Measurements from ENCODE around the gene SEL1L. TPM values are rescaled to one million over a fixed set of nuclear protein-coding genes. Genes with fewer than 3 reads are reported as not detected.

The SEL1L gene
- total RNA-seq, 2 experiments from 2014 or later, result 58.3 to 185 TPM

GRCh38 chr14:81452341-81453133 is 81.1 kb downstream of the SEL1L start:
- no peak for TF ChIP-seq CTCF (conservative IDR thresholded peaks at IDR 0.05; ENCODE audit: low read length)
- Histone ChIP-seq H3K36me3 (ENCODE audit: insufficient read depth, low read length) (no peaks in the 10 kb centered on the region), H3K9me2 (ENCODE audit: insufficient read depth, low read length) (no peaks in the 10 kb centered on the region), H2AFZ (ENCODE audit: low read length) (peak overlapping the region; percentile 82; the same call in 1 of the 2 replicates), H4K20me1 (ENCODE audit: insufficient read depth, low read length) (no peaks in the 10 kb centered on the region), H3K79me2 (ENCODE audit: insufficient read depth, low read depth, low read length) (no peaks in the 10 kb centered on the region), H3K27ac (ENCODE audit: low read depth, low read length, poor library complexity, severe bottlenecking) (no peak overlapping the region), H3K4me1 (ENCODE audit: insufficient read depth, low read length, poor library complexity, severe bottlenecking) (peaks cover 22% of the 10 kb centered on the region), H3K4me3 (ENCODE audit: low read depth, low read length, poor library complexity, severe bottlenecking) (no peak overlapping the region), H3K9me3 (ENCODE audit: low read length) (no peaks in the 10 kb centered on the region), H3K4me2 (ENCODE audit: low read length) (peak overlapping the region; percentile 41; the same call in 1 of the 2 replicates)
- intact Hi-C loops (cut with micrococcal nuclease; ENCODE audit: unreplicated experiment), result loop anchor here (1.0 kb wide), 1 partner anchor 183 kb away; no protein-coding TSS in a partner anchor
- ChIA-PET POLR2A (interaction anchor here (0.7 to 1.5 kb wide), 5 partner anchors 8 to 233 kb away, joined by 3 to 4 read pairs (median 3); no protein-coding TSS in a partner anchor), CTCF (ENCODE audit: unreplicated experiment) (interaction anchor here (1.2 kb wide), 1 partner anchor 181 kb away, joined by 4 read pairs; no protein-coding TSS in a partner anchor)
- no peak for DNase-seq (ENCODE audit: low spot score)
- BruUV-seq (replicated peaks), result no TSS peak

- Histone ChIP-seq H3K9me2 (ENCODE audit: insufficient read depth, low read length) (no peaks in the 10 kb centered on the region), H3K4me2 (ENCODE audit: low read length) (no peak overlapping the region), H3K36me3 (ENCODE audit: insufficient read depth, low read length) (no peaks in the 10 kb centered on the region), H3K79me2 (ENCODE audit: insufficient read depth, low read depth, low read length) (no peaks in the 10 kb centered on the region), H3K4me1 (ENCODE audit: insufficient read depth, low read length, poor library complexity, severe bottlenecking) (peaks cover 22% of the 10 kb centered on the region), H4K20me1 (ENCODE audit: insufficient read depth, low read length) (no peaks in the 10 kb centered on the region), H3K9me3 (ENCODE audit: low read length) (no peaks in the 10 kb centered on the region), H3K4me3 (ENCODE audit: low read depth, low read length, poor library complexity, severe bottlenecking) (no peak overlapping the region), H2AFZ (ENCODE audit: low read length) (no peak overlapping the region), H3K27ac (ENCODE audit: low read depth, low read length, poor library complexity, severe bottlenecking) (no peak overlapping the region)
- CTCF ChIA-PET (ENCODE audit: unreplicated experiment), result interaction anchor here (1.2 kb wide), 1 partner anchor 181 kb away, joined by 3 read pairs; no protein-coding TSS in a partner anchor
- TF ChIP-seq EZH2phosphoT487 (IDR thresholded peaks at IDR 0.05; ENCODE audit: borderline replicate concordance, low read depth, low read length), result no peak
- TF ChIP-seq CTCF (conservative IDR thresholded peaks at IDR 0.05; ENCODE audit: low read length), result no peak
- DNase-seq (ENCODE audit: low spot score), result no peak
- intact Hi-C loops (cut with micrococcal nuclease; ENCODE audit: unreplicated experiment), result no loop called here
- POLR2A ChIA-PET, result interaction anchor here (0.6 kb wide), 1 partner anchor 140 kb away, joined by 3 read pairs; no protein-coding TSS in a partner anchor
- no TSS peak for BruUV-seq (replicated peaks)
These were observed 82.7 kb downstream of the SEL1L start for GRCh38 chr14:81450976-81451375.

- BruUV-seq (replicated peaks), result no TSS peak
- DNase-seq (ENCODE audit: low spot score), result no peak
- H3K4me3 ChIP-seq (ENCODE audit: low read depth, low read length, poor library complexity, severe bottlenecking), result no peak overlapping the region
- no peaks in the 10 kb centered on the region for H3K36me3 ChIP-seq (ENCODE audit: insufficient read depth, low read length)
- intact Hi-C loops (cut with micrococcal nuclease; ENCODE audit: unreplicated experiment), result no loop called here
- no peak overlapping the region for H2AFZ ChIP-seq (ENCODE audit: low read length)
- peaks cover 15% of the 10 kb centered on the region for H3K4me1 ChIP-seq (ENCODE audit: insufficient read depth, low read length, poor library complexity, severe bottlenecking)
- no peaks in the 10 kb centered on the region for H4K20me1 ChIP-seq (ENCODE audit: insufficient read depth, low read length)
- no peak overlapping the region for H3K27ac ChIP-seq (ENCODE audit: low read depth, low read length, poor library complexity, severe bottlenecking)
- ChIA-PET POLR2A (interaction anchor here (1.1 kb wide), 1 partner anchor 60 kb away, joined by 7 read pairs; no protein-coding TSS in a partner anchor), CTCF (ENCODE audit: unreplicated experiment) (interaction anchor here (1.2 kb wide), 1 partner anchor 180 kb away, joined by 3 read pairs; no protein-coding TSS in a partner anchor)
- no peaks in the 10 kb centered on the region for H3K9me3 ChIP-seq (ENCODE audit: low read length)
- H3K79me2 ChIP-seq (ENCODE audit: insufficient read depth, low read depth, low read length), result no peaks in the 10 kb centered on the region
- H3K9me2 ChIP-seq (ENCODE audit: insufficient read depth, low read length), result no peaks in the 10 kb centered on the region
- TF ChIP-seq EZH2phosphoT487 (IDR thresholded peaks at IDR 0.05; ENCODE audit: borderline replicate concordance, low read depth, low read length), result no peak
- H3K4me2 ChIP-seq (ENCODE audit: low read length), result no peak overlapping the region
These were observed 83.5 kb downstream of the SEL1L start for GRCh38 chr14:81450100-81450531.
